WERI-Rb-1 (cell line): ENCODE measurements around the gene CENPU.

Experiments
- DNase-seq: peaks from one replicate; pipeline ENCODE4 v3.0.0-alpha.2; 2020
- H3K27ac ChIP-seq: fragments of 250-450 bp; sonication (Bioruptor Pico); 2 replicates; pipeline ENCODE4 v1.5.1; 2020; ENCODE audit warnings: mild to moderate bottlenecking, moderate library complexity
- H3K27me3 ChIP-seq: fragments of 250-450 bp; sonication (Bioruptor Pico); 2 replicates; pipeline ENCODE4 v1.5.1; 2021; ENCODE audit warnings: mild to moderate bottlenecking, low read depth, moderate library complexity; ENCODE audit not compliant: insufficient read depth, severe bottlenecking
- H3K36me3 ChIP-seq: fragments of 250-450 bp; sonication (Bioruptor Pico); 2 replicates; pipeline ENCODE4 v1.5.1; 2020; ENCODE audit warnings: mild to moderate bottlenecking, moderate library complexity
- H3K4me3 ChIP-seq: 2 replicates; pipeline ENCODE4 v1.5.1; 2011; ENCODE audit warnings: low read depth, mild to moderate bottlenecking, control low read depth, low read length
- H3K9me3 ChIP-seq: fragments of 250-450 bp; sonication (Bioruptor Pico); 2 replicates; pipeline ENCODE4 v1.5.1; 2021; ENCODE audit warnings: mild to moderate bottlenecking, moderate library complexity; ENCODE audit not compliant: severe bottlenecking
- TF ChIP-seq, protein P1 (sequence below): IDR thresholded peaks from 2 replicates; pipeline ENCODE4 v1.5.1; 2011; ENCODE audit warnings: low read depth, mild to moderate bottlenecking, control low read depth, inconsistent platforms, low read length

The CENPU gene

DNA sequence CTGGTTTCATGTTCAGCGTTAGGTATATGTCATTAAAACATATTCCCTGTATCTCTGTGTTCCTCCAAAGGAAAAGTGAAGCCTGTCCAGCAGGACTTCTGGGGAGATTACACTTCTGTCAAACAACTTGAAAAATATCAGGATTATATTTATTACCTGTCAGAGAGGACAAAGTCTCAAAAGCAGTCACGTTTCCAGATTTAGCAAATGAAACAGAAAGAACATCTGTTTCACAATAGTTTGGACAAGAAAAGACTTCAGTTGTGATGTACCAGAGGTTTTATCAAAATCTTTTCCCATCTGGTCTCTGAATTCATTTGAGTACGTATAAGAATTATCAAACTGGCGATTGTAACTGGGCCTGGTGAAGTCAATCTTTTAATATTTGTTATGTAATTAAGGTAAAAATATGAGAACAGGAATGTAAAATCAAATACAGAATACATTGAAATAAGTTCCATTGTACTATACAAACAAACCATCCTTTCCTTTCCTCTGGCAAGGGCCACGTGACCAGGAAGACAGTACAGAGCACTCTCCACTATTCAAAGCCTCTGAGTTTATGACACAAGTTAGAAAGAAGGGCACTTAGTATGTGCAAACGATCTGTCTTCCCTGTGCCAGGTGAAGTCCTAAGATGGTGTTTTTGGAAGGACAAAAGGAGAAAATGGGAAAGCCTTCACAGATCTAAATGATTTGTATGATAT, 87.8 kb downstream of the CENPU start:
- Histone ChIP-seq H3K36me3 (peaks cover 21% of the 10 kb centered on the region), H3K9me3 (no peaks in the 10 kb centered on the region)
- DNase-seq, result no peak

DNA sequence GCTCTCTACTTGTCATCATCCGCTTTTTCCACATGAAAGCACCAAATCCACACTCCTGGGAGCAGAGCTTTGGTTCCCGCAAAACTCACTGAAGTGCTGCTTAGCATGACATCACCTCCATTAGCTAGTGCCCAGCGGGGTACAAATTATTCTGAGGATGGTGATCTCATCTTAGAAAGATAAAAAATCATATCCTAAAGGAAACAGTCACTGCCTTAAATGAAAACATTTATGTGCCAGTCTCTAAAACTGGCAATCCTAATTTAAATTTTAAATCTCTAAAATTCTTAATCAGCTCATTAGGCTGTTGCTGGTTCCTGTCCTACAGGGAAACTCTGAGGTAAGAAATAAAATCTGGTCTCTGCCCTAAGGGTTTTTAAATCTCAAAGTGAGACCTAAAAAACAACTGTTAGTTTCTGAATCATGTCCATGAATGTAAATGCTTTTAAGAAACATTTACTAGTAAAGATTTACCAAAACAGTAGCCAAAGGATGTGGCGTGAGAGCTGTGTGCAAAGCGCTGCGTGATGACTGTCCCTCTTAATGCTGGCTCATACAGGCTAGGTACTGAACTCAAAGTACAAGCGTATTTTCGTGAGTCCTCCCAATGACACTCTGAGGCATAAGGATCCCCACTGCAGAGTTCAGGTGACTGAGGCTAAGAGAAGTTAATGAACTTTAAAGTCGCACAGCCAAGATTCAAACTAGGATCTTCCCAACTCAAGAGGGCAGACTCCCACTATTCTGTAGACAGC, 89.2 kb downstream of the CENPU start:
- no peak overlapping the region for H3K27ac ChIP-seq
- TF ChIP-seq, protein P1, sequence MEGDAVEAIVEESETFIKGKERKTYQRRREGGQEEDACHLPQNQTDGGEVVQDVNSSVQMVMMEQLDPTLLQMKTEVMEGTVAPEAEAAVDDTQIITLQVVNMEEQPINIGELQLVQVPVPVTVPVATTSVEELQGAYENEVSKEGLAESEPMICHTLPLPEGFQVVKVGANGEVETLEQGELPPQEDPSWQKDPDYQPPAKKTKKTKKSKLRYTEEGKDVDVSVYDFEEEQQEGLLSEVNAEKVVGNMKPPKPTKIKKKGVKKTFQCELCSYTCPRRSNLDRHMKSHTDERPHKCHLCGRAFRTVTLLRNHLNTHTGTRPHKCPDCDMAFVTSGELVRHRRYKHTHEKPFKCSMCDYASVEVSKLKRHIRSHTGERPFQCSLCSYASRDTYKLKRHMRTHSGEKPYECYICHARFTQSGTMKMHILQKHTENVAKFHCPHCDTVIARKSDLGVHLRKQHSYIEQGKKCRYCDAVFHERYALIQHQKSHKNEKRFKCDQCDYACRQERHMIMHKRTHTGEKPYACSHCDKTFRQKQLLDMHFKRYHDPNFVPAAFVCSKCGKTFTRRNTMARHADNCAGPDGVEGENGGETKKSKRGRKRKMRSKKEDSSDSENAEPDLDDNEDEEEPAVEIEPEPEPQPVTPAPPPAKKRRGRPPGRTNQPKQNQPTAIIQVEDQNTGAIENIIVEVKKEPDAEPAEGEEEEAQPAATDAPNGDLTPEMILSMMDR, result no peak
- no peaks in the 10 kb centered on the region for H3K9me3 ChIP-seq
- H3K36me3 ChIP-seq, result peaks cover 19% of the 10 kb centered on the region
- DNase-seq, result no peak
- no peak overlapping the region for H3K4me3 ChIP-seq
- H3K27me3 ChIP-seq, result no peaks in the 10 kb centered on the region

More for the DNA sequence above, 87.8 kb downstream of the CENPU start:
- H3K27me3 ChIP-seq, result no peaks in the 10 kb centered on the region
- TF ChIP-seq, protein P1, result no peak
- H3K4me3 ChIP-seq, result no peak overlapping the region
- no peak overlapping the region for H3K27ac ChIP-seq
